Activated CD4-positive, alpha-beta memory T cell treated with anti-CD3 and anti-CD28 coated beads, Interleukin-2, amount 10 ng/mL, durations not matched to agents 7 days and 5 days (primary cell): ENCODE data around the gene NTN5. TPM values are rescaled to one million over a fixed set of nuclear protein-coding genes. Genes with fewer than 3 reads are reported as not detected.

Source experiments
- CTCF ChIA-PET: fragments of 350-600 bp; sonication (Branson Sonifier 250); formaldehyde crosslinking; loops from one replicate; lab custom pipeline; 2021; ENCODE audit warnings: antibody characterized with exemption, inconsistent platforms; lab: Charles Lee
- POLR2A ChIA-PET: fragments of 350-600 bp; sonication (Branson Sonifier 250); formaldehyde crosslinking; loops from one replicate; lab custom pipeline; 2021; ENCODE audit warnings: antibody characterized with exemption; lab: Charles Lee
- DNase-seq: peaks from one replicate; pipeline ENCODE4 v3.0.0-alpha.2; 2020
- H3K27ac Mint-ChIP-seq: one replicate; pipeline ENCODE4 v1.8.0; 2021; ENCODE audit warnings: mild to moderate bottlenecking, mixed read lengths
- H3K27me3 Mint-ChIP-seq: one replicate; pipeline ENCODE4 v1.8.0; 2021; ENCODE audit warnings: mixed read lengths
- H3K36me3 Mint-ChIP-seq: one replicate; pipeline ENCODE4 v1.8.0; 2021; ENCODE audit warnings: low read depth, mixed read lengths
- H3K4me1 Mint-ChIP-seq: one replicate; pipeline ENCODE4 v1.8.0; 2021; ENCODE audit warnings: mixed read lengths
- H3K4me3 Mint-ChIP-seq: one replicate; pipeline ENCODE4 v1.8.0; 2021; ENCODE audit warnings: mild to moderate bottlenecking, mixed read lengths
- H3K9me3 Mint-ChIP-seq: one replicate; pipeline ENCODE4 v1.8.0; 2021; ENCODE audit warnings: mixed read lengths
- total RNA-seq, 2 experiments: library from RNA; stranded (reverse); gene quantifications; one replicate each; pipeline ENCODE4 v1.2.3, GENCODE V29; 2021

Gene NTN5
- total RNA-seq, 2 experiments from 2014 or later, result 0.68 to 1.1 TPM

DNA sequence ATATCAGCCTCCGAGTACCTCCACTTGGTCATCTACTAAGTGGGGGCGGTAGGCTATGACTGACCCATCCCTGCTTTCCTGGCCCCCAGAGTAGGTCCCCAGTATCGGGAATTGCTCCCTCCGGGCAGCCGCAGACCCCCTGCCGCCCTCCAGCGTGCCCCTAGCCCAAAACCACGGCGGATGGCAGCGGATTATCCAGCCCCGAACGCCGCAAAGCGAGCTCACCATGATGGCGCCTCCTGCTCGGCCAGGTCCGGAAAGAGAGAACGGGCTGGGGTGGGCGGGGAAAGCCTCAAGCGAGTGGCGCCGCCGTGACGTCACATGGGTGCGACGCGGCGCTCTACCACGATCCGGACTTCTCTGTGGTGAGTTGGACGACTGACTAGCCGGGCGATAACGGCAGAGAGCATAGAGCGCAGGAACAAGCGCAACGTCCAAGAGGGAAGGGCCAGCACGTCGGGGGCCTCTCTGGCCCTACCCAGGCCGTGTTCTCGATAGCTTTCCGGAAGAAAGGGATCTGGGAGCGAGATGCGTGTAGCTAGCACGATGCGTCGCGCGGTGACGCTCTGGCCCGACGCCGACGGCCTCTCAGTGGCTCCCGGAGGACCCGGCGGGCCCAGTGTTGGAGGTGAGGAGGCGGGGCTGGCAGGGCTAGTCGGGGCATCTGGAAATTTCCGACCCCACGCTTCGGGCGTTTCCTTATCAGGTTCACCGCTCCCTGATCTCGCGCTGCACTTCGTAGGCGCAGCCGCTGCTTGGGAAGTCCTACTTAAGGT is 53.7 kb downstream of the NTN5 start, which contains the start of the genes RPL18 and SPHK2:
Gene RPL18 (minus strand): TSS at position 263 of the 776 bp plus-strand sequence. CDS start 35 bp downstream, at position 228.
Gene SPHK2 (plus strand): TSS at position 591 of the 776 bp plus-strand sequence. CDS start 1,009 bp downstream, outside the sequence.
- Mint-ChIP-seq H3K9me3 (no peaks in the 10 kb centered on the region), H3K27me3 (no peaks in the 10 kb centered on the region), H3K4me1 (peaks cover 58% of the 10 kb centered on the region), H3K36me3 (peaks cover 67% of the 10 kb centered on the region), H3K27ac (peak within 1 kb of the TSS; percentile 97), H3K4me3 (peak within 1 kb of the TSS; percentile 96)
- POLR2A ChIA-PET, result interaction anchor here (0.7 to 4.7 kb wide), 14 partner anchors 8 to 363 kb away, joined by 3 to 51 read pairs (median 4); partner anchors contain the start of genes CA11, CARD8, DBP and SPACA4
- DNase-seq, result peak; percentile 97
- CTCF ChIA-PET, result interaction anchor here (0.6 to 1.4 kb wide), 4 partner anchors 10 to 126 kb away, joined by 3 to 7 read pairs (median 4); no protein-coding TSS in a partner anchor

GRCh38 chr19:48618278-48618915 is 54.4 kb downstream of the NTN5 start:
- Mint-ChIP-seq H3K4me1 (peaks cover 51% of the 10 kb centered on the region), H3K36me3 (peaks cover 66% of the 10 kb centered on the region), H3K27ac (peak overlapping the region; percentile 97), H3K27me3 (no peaks in the 10 kb centered on the region), H3K9me3 (no peaks in the 10 kb centered on the region), H3K4me3 (peak overlapping the region; percentile 96)
- CTCF ChIA-PET, result interaction anchor here (0.5 to 2.1 kb wide), 6 partner anchors 9 to 130 kb away, joined by 3 to 10 read pairs (median 4); no protein-coding TSS in a partner anchor
- POLR2A ChIA-PET, result interaction anchor here (0.7 to 4.7 kb wide), 13 partner anchors 9 to 363 kb away, joined by 3 to 51 read pairs (median 5); partner anchors contain the start of genes CA11, CARD8, DBP and SPACA4
- DNase-seq, result no peak

GRCh38 chr19:48617146-48617937 is 55.5 kb downstream of the NTN5 start:
- peaks cover 61% of the 10 kb centered on the region for H3K36me3 Mint-ChIP-seq
- H3K4me3 Mint-ChIP-seq, result peak overlapping the region; percentile 96
- DNase-seq, result no peak
- H3K27me3 Mint-ChIP-seq, result no peaks in the 10 kb centered on the region
- ChIA-PET POLR2A (interaction anchor here (0.6 to 4.7 kb wide), 16 partner anchors 10 to 361 kb away, joined by 3 to 51 read pairs (median 4); partner anchors contain the start of genes CA11, CARD8, DBP and SPACA4), CTCF (interaction anchor here (1.2 to 2.1 kb wide), 4 partner anchors 9 to 28 kb away, joined by 3 to 10 read pairs (median 6); no protein-coding TSS in a partner anchor)
- H3K4me1 Mint-ChIP-seq, result peaks cover 46% of the 10 kb centered on the region
- no peaks in the 10 kb centered on the region for H3K9me3 Mint-ChIP-seq
- peak overlapping the region; percentile 97 for H3K27ac Mint-ChIP-seq

- peak; percentile 20 for DNase-seq
- ChIA-PET CTCF (interaction anchor here (0.7 to 2.1 kb wide), 4 partner anchors 8 to 111 kb away, joined by 3 to 10 read pairs (median 6); no protein-coding TSS in a partner anchor), POLR2A (interaction anchor here (0.6 to 4.7 kb wide), 14 partner anchors 9 to 361 kb away, joined by 3 to 51 read pairs (median 4); partner anchors contain the start of genes CARD8, DBP, SPACA4 and SYNGR4)
- Mint-ChIP-seq H3K4me1 (peaks cover 42% of the 10 kb centered on the region), H3K9me3 (no peaks in the 10 kb centered on the region), H3K27me3 (no peaks in the 10 kb centered on the region), H3K36me3 (peaks cover 57% of the 10 kb centered on the region), H3K27ac (peak overlapping the region; percentile 97), H3K4me3 (peak overlapping the region; percentile 96)
Measured at GRCh38 chr19:48616491-48617056, 56.2 kb downstream of the NTN5 start.

- peaks cover 54% of the 10 kb centered on the region for H3K36me3 Mint-ChIP-seq
- H3K27ac Mint-ChIP-seq, result peak overlapping the region; percentile 97
- peak overlapping the region; percentile 96 for H3K4me3 Mint-ChIP-seq
- DNase-seq, result no peak
- H3K4me1 Mint-ChIP-seq, result peaks cover 40% of the 10 kb centered on the region
- ChIA-PET CTCF (interaction anchor here (0.7 to 2.1 kb wide), 4 partner anchors 7 to 110 kb away, joined by 3 to 10 read pairs (median 4); no protein-coding TSS in a partner anchor), POLR2A (interaction anchor here (0.6 to 4.7 kb wide), 11 partner anchors 8 to 360 kb away, joined by 3 to 51 read pairs (median 3); partner anchors contain the start of genes CARD8, DBP, SPACA4 and SYNGR4)
- no peaks in the 10 kb centered on the region for H3K9me3 Mint-ChIP-seq
- no peaks in the 10 kb centered on the region for H3K27me3 Mint-ChIP-seq
Measured at GRCh38 chr19:48616041-48616436, 56.8 kb downstream of the NTN5 start.

DNA sequence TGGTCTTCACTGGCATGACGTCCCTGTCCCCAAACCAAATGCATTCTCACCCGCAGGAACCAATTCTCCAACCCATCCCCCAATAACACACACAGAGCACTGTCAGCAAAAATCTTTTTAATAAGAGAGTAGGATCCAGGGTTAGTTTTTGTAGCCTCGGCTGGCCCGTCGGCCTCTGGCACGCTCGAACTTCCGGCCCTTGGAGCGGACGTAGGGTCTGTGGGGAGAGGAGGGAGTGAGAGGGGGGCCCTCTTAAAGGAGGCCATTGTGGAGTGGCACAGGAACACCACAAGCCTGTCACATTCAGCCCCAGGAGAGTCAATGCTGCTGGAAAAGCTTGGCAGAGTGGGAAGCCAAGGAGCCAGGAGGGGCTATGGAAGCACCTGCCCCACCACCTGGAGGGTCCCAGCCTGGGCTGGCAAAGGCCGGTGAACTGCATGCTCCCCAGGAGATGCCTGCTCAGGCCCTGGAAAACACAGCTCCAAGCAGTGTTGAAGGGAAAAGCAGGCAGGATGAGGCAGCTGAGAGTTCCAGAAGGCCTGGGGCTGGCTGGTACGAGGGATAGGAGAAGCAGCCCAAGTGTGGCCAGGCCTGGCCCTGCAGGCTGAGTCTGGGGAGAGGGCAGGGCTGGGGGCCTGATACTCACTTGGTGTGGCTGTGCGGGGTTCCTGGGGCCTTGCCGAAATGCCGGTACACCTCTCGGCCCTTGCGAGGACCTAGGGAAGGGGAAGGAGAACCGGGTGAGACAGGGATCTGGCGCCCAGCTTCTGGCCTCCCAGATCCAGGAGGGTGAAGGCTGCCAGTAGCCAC is 57.4 kb downstream of the NTN5 start:
- no peaks in the 10 kb centered on the region for H3K27me3 Mint-ChIP-seq
- ChIA-PET POLR2A (interaction anchor here (0.9 to 4.7 kb wide), 5 partner anchors 8 to 251 kb away, joined by 3 to 51 read pairs (median 4); partner anchors contain the start of genes SPACA4, SYNGR4 and TMEM143), CTCF (interaction anchor here (0.9 kb wide), 1 partner anchor 110 kb away, joined by 4 read pairs; no protein-coding TSS in a partner anchor)
- peak overlapping the region; percentile 35 for H3K27ac Mint-ChIP-seq
- H3K4me3 Mint-ChIP-seq, result peak overlapping the region; percentile 24
- DNase-seq, result no peak
- H3K9me3 Mint-ChIP-seq, result no peaks in the 10 kb centered on the region
- peaks cover 40% of the 10 kb centered on the region for H3K4me1 Mint-ChIP-seq
- H3K36me3 Mint-ChIP-seq, result peaks cover 54% of the 10 kb centered on the region

- H3K36me3 Mint-ChIP-seq, result peaks cover 51% of the 10 kb centered on the region
Measured at GRCh38 chr19:48614436-48615230, 58.2 kb downstream of the NTN5 start, which contains the start of gene FAM83E. FAM83E (minus strand) TSS chr19:48615076; CDS start chr19:48613372, 1,704 bp downstream.

DNA sequence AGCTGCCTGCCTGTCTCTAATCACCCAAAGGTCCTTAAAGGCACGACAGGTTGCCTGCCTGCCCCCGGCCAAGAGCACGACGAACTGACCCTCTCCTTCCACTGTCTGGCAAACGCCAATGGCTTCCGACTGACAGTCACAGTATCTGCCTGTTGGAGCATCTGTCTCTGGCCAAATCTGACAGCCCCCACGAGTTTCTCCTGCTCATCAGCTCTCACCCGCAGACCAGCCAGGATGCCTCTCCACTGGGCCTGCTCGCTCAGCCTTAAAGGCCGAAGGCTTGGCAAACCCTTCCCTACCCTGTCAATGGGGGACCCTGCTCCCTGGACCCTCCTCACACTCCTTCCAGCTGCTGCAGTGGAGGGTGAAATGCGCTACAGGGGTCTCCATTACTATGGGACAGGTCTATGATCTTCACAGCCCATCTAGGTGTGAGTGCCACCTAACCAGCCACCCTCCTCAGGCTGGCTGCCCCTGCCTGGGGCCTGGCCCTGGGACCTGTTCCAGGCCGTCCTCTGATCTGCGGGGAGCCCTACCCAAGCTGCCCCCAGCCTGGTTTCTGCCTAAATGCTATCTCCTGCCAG is 58.9 kb downstream of the NTN5 start:
- POLR2A ChIA-PET, result interaction anchor here (0.7 to 1.7 kb wide), 4 partner anchors 9 to 258 kb away, joined by 3 to 7 read pairs (median 4); partner anchors contain the start of gene PPP1R15A
- Mint-ChIP-seq H3K36me3 (peaks cover 48% of the 10 kb centered on the region), H3K4me1 (peaks cover 31% of the 10 kb centered on the region)

More at GRCh38 chr19:48614436-48615230, 58.2 kb downstream of the NTN5 start, which contains the start of gene FAM83E:
- POLR2A ChIA-PET, result interaction anchor here (0.7 to 1.7 kb wide), 4 partner anchors 9 to 258 kb away, joined by 3 to 7 read pairs (median 4); partner anchors contain the start of gene PPP1R15A
- no peaks in the 10 kb centered on the region for H3K9me3 Mint-ChIP-seq
- peak within 1 kb of the TSS; percentile 97 for H3K27ac Mint-ChIP-seq
- DNase-seq, result no peak
- no peaks in the 10 kb centered on the region for H3K27me3 Mint-ChIP-seq
- peak within 1 kb of the TSS; percentile 24 for H3K4me3 Mint-ChIP-seq
- H3K4me1 Mint-ChIP-seq, result peaks cover 32% of the 10 kb centered on the region
- CTCF ChIA-PET, result no interaction called here

GRCh38 chr19:48613024-48613851 is 59.6 kb downstream of the NTN5 start:
- ChIA-PET POLR2A (interaction anchor here (1.3 to 1.7 kb wide), 2 partner anchors 8 to 12 kb away, joined by 3 to 5 read pairs; no protein-coding TSS in a partner anchor), CTCF (no interaction called here)
- Mint-ChIP-seq H3K36me3 (peaks cover 41% of the 10 kb centered on the region), H3K4me3 (no peak overlapping the region), H3K27ac (peak overlapping the region; percentile 50), H3K4me1 (peaks cover 33% of the 10 kb centered on the region), H3K9me3 (no peaks in the 10 kb centered on the region), H3K27me3 (no peaks in the 10 kb centered on the region)
- no peak for DNase-seq

More for the DNA sequence above, 58.9 kb downstream of the NTN5 start:
- Mint-ChIP-seq H3K4me3 (no peak overlapping the region), H3K27me3 (no peaks in the 10 kb centered on the region), H3K9me3 (no peaks in the 10 kb centered on the region), H3K27ac (peak overlapping the region; percentile 50)
- DNase-seq, result no peak
- CTCF ChIA-PET, result no interaction called here
